Stimulated activated CD8-positive, alpha-beta memory T cell treated with anti-CD3 and anti-CD28 coated beads, Interleukin-15, amount 100 ng/mL, for 4 hours (primary cell): ENCODE measurements around the gene AADACL4.
A peak's percentile ranks its signal among the peaks of the same experiment; 100 is the strongest.

Source experiments
- DNase-seq, 2 donors: peaks; one replicate each; pipeline ENCODE4 v3.0.0-alpha.2; 2020; ENCODE audit warnings: low read depth in 2 of 2

Gene AADACL4

GRCh38 chr1:12643785-12644184, at the start of gene AADACL4:
AADACL4 (plus strand) TSS chr1:12644085; CDS start chr1:12644547, 462 bp downstream.
- no peak for DNase-seq

DNA sequence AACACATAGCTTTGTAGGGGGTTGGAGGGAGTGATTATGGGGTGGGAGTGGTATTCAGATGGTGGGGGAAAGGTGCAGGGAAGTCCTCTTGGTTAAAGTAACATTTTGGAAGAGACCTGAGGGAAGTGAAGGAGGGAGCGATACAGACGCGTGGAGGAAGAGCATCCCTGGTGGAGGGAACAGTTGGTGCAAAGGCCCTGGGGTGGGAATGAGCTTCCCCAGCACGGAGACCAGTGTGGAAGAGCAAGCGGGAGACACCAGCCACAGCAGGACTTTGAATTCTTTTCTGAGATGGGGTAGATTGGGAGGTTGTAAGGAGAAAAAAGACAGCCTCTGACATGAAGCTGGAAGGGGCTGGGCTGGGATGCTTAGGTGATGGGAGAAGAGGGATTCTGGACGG, 49.4 kb upstream of the AADACL4 start:
- DNase-seq: no peak

DNA sequence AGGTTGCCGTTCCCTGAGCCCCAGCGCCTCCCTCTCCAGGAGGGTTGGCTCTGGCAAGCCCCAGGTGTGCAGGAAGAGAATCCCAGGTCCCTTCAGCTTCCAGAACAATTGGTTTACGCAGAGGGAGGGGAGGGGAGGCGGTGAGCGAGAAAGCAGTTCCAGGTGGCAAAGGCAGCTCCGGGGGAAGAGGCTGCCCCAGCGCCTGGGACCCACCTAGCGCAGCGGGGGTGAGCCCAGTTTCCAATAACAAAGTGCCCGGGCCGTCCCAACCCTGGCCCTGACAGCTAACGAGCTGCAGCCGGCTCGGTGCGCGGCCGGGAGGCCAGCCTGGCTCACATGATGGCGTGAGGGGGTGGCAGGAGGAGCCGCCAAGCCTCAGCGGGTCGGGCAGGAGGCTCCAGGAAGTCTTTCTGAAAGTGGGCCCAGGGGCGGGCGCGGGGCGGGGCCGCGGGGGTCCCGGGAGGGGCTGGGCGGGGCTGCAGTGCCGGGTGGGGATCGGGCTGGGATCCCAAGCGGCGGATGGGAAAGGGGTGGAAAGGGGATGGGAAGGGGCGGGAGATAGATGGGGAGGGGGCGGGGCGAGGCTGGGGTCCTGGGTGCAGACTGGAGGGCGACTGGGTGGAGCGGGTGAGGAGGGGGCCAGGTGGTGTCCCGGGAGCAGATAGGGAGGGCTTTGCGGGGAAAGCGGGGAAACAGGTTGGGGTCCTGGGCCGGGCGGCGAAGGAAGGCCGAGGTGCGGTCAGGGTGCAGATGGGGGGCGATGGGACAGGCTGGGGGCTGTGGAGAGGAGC, 48.7 kb upstream of the AADACL4 start:
- no peak for DNase-seq

GRCh38 chr1:12595757-12596006, 48.2 kb upstream of the AADACL4 start:
- DNase-seq: no peak

- no peak for DNase-seq
Observed at GRCh38 chr1:12596007-12596821, 47.7 kb upstream of the AADACL4 start.

DNA sequence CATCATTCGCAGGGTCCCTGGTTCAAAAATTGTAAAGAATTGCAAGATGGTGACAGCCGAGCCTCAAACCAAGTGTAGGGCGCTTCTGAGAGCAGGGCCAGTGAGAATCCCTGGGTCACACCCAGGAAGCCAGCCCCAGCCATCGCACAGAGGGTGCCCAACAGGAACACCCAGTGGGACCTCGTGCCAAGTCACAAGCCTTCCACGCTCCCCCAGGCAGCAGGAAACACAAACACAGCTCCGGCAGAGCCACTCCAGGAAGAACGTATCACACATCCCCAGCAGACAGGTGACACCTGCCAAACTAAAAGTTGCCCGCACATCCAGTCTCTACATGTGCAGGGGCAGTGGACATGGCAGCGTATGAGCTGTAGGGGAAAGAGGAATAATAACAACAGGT, 46.1 kb upstream of the AADACL4 start:
- DNase-seq: no peak

- DNase-seq: no peak
Observed at GRCh38 chr1:12598974-12599373, 44.9 kb upstream of the AADACL4 start.

DNA sequence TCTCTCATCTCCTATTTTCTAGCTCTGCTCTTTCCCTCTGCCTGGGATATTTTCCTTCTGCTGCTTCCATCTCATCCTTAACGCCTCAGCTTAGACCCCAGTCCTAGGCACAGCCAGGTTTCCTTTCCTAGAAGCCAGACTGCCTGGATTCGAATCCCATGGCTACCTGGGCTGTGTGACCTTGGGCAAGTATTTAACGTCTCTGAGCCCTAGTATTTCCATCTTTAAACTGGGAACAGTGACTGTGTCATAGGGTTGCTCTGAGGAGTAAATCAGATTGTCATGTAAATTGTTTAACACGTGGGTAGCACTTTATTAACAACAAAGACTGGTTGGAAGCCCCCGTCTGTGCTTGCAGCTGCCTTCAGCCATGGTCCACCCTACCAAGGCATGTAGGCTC, 44.2 kb upstream of the AADACL4 start:
- DNase-seq: no peak

DNA sequence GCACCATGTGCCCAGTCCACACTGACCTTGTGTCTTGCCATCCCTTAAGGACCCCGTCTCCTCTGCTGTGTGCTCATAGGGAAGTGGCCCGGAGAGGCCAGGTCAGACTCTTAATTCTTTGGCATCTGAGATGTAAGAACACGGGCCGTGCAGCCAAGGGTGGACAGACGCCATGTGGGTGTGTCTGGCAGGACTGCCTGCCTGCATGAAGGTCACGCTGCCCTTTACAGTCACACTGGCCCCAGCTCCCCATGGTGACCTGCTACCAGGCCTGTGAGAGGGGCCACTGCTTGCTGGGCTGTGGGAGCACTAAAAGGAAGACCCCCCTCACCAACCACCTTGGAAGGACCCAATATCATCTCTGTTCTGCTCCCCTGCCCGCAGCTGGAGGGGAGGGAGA, 43.5 kb upstream of the AADACL4 start:
- DNase-seq: no peak

DNA sequence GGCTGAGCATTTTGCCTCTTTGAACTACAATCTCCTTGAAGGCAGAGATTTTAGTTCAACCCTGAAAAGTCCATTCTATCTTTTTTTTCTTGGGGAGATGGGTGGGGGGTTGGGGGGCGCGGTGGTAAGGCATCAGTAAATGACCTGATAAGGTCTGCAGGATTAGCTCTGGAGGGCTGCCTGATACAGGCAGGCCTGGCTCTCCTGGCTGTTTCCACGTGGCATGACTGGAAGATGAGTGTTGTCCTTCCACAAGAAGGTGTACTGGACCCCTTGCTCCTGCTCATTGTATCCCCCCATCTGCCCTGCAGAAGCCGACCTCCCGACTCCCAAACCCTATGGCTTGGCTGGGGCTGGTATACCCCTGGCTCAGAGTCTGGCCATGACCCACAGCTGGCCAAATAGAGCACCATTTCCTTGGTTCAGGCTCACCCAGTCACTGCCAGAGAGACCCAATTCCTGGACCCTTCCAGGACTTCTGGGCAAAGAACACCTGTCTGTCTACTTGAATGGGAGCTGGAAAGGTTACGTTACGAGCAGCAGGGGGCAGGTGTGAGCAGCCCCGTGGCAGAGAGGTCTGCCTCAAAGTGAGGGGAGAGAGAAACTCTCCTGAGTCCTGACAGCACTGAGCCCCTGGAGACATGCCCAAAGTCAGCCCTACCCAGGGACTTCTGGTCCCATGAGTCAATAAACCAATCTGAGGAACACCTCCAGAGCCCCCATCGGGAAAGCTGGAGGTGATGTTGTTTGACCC, 42.8 kb upstream of the AADACL4 start:
- DNase-seq: no peak

GRCh38 chr1:12601700-12602658, 41.9 kb upstream of the AADACL4 start:
- DNase-seq: no peak

DNA sequence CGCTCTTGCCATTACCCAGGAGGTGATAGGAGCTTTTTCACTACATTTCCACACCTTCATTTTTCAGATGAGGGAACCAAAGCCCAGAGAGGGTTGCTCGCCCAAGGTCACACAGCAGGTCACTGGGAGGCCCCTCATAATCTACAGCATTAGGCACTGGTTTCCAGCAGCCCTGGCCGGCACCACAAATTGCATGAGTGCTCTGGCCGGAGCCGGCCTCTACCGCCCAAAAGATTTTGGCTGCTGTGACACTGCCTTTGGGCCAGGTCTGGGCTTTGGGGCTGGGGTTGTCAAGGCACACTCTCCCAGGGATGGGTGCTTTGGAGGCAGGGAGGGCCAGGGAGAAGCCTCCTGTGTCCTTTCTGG, 41.2 kb upstream of the AADACL4 start:
- no peak for DNase-seq

DNA sequence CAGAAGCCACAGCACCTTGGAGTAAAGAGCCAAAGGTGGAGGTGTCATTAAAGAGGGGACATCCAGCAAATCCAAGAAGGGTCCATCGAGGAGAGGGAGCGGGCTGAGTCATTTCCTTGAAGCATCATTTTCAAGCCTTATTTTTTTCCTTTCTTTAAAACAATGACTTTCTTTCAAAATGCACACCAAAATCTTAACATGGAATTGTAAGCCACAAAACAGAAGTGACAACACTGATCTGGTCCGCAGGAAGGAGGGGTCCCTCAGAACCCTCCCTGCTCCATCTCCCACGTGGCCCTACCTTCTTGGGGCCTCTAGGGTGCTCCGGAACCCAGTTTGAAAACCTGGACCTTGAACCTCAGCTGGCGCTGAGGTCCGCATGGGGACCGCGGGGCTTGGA, 40.7 kb upstream of the AADACL4 start:
- DNase-seq: no peak

DNA sequence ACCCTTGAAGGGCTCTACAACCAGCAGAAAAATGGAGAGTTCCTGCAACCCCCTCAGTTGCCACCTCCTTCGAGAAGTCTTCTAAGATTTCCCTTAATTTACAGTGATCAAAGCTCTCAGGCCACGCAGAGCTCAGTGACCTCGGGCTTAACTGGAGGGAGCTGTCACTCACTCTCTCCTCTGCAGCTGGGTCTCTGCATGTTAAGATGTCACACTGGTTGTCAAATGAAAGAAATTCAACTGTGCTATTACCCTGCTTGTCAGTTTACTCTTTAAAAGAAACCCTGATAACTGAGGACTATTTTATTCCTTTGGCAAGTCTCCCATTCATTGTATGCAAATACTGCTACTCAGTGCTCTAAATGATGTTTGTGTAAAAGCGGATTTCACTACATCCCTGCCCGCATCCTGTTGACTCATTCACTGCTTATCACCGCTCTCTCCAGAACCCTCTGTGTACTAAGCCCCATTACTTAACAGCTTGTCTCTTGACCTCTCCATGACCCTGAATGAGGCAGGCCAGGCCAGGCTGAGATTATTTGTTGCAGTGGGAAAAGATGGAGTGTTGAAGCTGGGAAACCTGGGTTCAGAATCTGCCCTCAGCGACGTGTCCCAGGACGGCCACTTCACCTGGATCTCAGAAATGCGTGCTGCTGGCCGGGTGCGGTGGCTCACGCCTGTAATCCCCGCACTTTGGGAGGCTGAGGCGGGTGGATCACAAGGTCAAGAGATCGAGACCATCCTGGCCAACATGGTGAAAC, 39.6 kb upstream of the AADACL4 start:
- peak in 1 of 2 donors; percentile 68 for DNase-seq

- DNase-seq: no peak
Observed at GRCh38 chr1:12604986-12605385, 38.9 kb upstream of the AADACL4 start.

- no peak for DNase-seq
Observed at GRCh38 chr1:12607263-12607662, 36.6 kb upstream of the AADACL4 start.

DNA sequence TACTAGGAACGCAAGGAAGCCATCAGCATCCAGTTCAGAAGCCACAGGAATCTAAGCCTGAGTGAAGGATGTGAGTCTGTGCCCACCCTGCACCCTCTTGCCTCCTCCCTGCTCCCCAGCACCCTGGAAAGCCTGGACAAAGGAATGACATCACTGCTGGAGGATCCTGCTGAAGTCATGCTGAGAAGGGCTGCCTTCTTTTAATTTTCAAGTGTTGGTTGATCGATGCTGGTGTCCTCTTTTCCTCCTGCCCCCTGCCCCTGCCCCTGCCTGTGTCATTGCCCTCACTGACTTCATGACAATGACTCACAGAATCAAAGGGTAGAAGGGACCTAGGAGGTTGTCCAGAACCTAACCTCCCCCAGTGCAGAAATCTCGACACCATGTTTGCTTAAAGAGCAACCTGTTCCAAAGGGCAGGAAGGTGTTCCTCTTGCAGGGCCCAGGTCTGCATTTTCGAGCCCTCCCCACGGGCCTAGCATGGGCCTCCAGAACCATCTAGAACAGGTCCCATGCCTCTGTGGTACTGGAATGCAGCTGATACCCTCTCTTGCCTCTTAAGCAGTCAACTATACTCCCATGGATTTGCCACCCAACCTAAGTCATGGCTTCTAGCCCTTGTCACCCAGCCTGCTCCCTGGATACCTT, 35.5 kb upstream of the AADACL4 start:
- no peak for DNase-seq

- DNase-seq: no peak
Observed at GRCh38 chr1:12609469-12610003, 34.3 kb upstream of the AADACL4 start.

DNA sequence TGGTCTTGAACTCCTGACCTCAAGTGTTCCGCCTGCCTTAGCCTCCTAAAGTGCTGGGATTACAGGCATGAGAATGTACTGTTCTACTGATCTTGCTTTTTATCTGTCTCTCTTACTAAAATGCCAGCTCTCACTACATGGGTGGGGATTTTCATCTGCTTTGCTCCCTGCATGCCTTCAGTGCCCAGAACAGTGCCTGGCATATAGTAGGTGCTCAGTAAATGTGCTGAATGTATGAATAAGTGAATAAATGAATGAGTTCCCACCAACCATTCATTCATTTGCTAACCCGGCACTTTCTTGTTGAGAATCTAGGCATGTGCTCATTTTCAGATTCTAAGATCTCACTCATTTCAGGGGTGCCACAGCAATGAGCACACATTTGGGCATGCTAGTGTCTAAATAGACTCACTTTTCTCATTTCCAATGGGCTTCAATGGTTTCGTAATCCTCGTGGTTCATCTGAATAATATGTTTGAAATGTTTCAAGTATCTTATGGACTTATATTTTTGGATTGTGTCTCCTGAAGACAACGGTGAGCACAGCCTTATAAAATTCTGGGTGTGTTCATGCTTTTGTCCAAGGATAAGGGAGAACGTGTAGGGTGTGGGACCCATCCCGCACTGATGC, 33.5 kb upstream of the AADACL4 start:
- DNase-seq: no peak

DNA sequence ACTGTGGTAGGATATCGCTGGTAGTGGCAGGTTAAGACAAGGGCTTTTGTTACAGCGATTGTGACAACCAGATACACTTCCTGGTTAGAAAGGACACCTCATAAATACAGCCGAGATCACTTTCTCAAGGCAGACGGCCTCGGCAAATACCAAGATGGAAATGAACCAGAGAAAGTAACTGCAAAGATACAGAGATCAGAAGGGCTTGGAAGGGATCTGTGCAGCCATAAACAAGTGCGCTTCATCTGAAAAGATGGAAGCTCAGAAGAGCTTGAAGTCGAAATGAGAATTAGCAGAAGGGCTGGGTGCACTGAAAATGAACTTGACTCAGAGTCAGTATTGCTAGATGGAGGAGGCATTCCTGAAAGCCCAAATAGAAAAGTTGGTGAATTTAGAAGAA, 32.9 kb upstream of the AADACL4 start:
- DNase-seq: no peak
